Astrocyte of the hippocampus (primary cell): Measurements from ENCODE around the gene GTPBP6.
"Not testable (repeated sequence)": the region's sequence is repeated elsewhere in the genome, so short reads cannot be mapped to it uniquely, and the experiment has no call there.

Source experiments
- DNase-seq: peaks from one replicate; pipeline ENCODE4 v3.0.0; 2011; ENCODE audit warnings: low read depth, low spot score

GTPBP6 gene

GRCh38 chrX:264634-265455 lies 53.8 kb downstream of the GTPBP6 start:
- DNase-seq, result no peak

- not testable (repeated sequence) for DNase-seq
These were observed 54.6 kb downstream of the GTPBP6 start for GRCh38 chrX:264006-264405.

DNA sequence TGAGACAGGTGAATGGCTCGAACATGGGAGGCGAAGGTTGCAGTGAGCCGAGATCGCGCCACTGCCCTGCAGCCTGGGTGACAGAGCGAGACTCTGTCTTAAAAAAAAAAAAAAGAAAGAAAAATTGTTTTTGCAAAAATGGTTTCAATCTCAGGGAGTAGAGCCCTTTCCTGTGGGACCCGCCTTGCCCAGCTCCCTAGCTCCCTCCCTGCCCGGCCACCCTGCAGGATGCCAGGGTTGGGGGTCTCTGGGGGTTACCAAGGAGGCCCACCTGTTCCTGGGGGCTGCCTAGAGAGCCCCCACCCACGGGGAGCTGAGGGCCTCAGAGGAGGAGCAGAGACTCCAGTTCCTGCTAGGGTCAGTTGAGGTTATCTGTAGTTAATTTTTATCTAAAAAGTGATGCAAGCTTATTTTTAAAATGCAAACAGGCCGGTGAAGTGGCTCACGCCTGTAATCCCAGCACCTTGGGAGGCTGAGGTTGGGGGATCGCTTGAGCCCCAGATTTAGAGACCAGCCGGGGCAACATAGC lies 56.2 kb downstream of the GTPBP6 start:
- no peak for DNase-seq

GRCh38 chrX:261919-262352 lies 56.7 kb downstream of the GTPBP6 start:
- no peak for DNase-seq

DNA sequence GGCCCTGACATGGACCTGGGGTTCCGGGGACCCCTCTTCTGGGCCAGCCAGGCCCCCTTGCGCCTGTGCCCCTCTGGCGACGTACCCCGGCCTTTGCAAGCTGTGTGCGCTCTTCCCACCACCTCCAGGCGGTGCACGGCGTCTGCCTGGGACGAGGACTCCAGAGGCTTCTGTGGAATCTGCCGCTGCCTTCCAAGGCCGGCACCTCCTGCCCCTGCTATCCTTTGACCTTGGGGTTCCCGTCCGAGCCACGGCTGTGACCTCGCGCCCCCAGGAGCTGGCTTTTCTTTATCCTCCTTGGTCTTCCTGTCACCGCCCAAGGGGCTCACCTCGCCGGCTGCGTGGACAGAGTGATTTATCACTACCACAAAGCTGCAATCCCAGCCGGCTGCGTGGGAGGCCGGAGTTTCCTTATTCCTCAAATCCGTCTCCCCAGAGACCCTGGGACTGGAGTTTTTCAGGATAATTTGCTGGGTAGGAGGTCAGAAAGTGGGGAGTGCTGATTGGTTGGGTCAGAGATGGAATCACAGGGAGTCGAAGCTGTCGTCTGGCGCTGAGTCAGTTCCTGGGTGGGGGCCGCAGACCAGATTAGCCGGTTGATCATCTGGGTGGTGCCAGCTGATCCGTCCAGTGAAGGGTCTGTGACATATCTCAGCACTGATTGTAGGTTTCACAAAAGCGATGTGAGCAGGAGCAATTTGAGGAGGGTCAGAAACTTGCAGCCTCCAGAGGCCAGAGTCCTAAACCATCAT lies 57.3 kb downstream of the GTPBP6 start:
- DNase-seq, result no peak

DNA sequence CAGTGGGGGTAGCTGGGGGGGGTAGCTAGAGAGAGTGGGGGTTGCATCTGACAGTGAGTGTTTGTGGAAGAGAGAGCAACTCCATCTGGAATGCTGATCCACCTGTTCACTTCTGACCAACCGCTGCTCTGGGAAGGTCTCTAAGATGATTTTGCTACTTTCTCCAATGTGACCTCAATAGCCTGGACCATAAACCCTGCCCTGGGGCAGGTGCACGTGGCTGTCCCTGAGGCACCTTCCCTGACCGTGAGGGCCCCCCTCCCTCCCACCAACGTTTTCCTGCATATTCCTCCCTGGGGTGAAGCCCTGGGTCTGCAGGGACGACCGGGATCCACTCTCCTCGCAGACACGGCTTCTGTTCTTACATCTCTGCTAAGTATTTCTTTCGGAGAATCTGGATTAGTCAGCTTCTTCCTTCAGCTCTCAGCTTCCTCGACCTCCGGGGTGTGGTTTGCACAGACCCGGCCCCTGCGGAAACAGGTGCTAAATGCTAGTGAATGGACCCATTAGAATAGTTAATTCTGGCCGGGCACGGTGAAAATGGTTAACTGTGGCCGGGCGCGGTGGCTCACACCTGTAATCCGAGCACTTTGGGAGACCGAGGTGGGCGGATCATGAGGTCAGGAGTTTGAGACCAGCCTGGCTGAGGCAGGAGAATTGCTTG lies 58.8 kb downstream of the GTPBP6 start:
- no peak for DNase-seq

DNA sequence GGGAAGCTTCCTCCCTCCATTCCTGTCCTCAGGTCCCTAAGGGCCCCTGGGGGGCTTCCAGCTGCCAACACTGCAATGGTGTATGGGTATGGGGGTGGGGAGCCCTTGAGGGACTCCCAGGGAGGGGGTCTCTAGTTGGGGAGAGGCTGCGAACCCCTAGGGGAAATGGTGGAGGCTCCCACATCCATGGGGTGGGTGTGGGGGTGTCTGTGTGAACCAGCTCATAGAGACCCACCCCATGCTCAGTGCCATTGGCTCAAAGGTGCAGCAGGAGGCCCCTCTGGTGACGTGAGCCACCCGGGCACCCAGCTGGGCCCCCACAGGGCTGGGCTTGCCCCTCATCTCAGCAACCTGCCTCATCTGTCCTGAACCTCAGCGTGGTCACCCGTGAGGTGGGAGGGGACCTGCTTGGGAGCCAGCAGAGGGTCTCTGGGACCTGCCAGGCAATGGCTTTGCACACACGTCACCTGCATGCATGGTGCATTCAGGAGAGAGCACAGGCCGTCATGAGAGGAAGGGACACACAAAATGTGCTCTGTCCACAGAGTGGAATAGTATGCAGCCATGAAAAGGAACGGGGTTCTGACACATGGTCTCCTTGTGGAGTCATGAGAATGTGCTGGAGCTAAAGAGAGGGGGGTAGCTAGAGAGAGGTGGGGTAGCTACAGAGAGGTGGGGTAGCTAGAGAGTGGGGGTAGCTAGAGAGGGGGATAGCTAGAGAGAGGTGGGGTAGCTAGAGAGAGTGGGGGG lies 60.1 kb downstream of the GTPBP6 start:
- no peak for DNase-seq

GRCh38 chrX:257681-258289 lies 60.8 kb downstream of the GTPBP6 start:
- DNase-seq, result no peak

DNA sequence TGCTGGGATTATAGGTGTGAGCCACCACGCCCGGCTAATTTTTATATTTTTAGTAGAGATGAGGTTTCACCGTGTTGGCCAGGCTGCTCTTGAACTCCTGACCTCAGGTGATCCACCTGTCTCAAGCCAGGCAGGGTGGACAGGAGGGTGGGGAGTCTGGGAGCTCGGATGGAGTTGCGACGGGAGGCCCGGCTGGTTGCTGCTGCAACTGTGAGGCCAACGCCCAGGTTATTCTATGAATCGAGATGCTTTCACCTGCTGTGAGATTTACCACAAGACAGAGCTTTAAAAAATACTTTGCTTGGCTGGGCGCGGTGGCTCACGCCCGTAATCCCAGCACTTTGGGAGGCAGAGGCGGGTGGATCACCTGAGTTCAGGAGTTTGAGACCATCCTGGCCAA lies 61.5 kb downstream of the GTPBP6 start:
- not testable (repeated sequence) for DNase-seq

DNA sequence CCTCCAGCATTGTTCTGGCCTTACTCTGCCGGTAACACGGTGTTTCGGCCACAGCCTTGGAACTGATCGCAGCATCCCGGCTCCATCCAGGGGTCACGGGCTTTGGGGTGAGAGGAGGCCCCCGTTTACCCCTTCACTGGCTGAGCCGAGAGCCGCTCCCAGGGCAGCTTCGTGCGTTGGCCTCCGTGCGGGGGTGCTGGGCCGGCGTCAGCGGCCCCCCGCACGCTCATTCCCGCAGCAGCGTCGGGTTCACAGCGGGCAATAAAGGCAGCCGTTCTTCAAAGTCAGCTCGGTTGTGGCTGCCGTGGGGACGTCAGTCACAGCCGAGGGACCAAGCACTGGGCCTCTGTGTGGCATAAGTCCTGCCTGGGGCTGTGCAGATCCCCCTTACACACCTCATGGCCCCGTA lies 62.7 kb downstream of the GTPBP6 start:
- DNase-seq, result no peak
